Measurements from ENCODE around the gene MID1.

DNA sequence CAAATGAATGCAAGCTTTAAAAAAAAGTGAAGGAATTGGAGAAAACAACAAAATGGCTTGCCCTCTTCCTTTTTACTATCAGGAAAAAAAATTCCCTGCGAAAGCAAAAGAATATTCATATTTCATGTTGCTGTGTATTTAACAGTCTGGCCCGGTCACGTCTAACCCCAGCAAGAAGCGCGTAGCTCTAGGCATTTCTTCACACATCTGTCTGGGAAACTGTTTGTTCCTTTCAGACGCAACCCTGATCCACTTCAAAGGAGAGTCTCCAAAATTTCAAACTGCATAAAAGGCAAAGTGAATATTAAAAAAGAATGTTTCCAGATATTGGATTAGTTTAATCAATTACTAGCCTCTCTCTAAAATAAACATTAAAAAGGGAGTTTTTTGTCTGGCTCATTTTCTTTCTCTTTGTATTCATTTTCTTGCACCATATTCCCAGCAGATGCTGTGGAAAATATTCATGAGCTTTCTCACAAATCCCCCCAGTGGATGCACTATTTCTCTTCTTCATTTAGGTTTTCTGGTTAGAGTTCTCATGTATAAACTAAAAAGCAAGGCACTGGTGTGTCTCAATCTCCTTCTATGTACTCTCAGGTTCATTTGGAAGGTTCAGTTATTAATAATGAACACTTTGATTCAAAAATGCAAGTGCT, 145.3 kb downstream of the MID1 start:
- TF ChIP-seq, protein P1, sequence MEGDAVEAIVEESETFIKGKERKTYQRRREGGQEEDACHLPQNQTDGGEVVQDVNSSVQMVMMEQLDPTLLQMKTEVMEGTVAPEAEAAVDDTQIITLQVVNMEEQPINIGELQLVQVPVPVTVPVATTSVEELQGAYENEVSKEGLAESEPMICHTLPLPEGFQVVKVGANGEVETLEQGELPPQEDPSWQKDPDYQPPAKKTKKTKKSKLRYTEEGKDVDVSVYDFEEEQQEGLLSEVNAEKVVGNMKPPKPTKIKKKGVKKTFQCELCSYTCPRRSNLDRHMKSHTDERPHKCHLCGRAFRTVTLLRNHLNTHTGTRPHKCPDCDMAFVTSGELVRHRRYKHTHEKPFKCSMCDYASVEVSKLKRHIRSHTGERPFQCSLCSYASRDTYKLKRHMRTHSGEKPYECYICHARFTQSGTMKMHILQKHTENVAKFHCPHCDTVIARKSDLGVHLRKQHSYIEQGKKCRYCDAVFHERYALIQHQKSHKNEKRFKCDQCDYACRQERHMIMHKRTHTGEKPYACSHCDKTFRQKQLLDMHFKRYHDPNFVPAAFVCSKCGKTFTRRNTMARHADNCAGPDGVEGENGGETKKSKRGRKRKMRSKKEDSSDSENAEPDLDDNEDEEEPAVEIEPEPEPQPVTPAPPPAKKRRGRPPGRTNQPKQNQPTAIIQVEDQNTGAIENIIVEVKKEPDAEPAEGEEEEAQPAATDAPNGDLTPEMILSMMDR (IDR thresholded peaks at IDR 0.05) = no peak
- no peak for TF ChIP-seq EP300 (IDR thresholded peaks at IDR 0.05)
- TF ChIP-seq POLR2AphosphoS5 (IDR thresholded peaks at IDR 0.05) = no peak
- no peak for TF ChIP-seq POLR2A (IDR thresholded peaks at IDR 0.05)

All from suprapubic skin (tissue), 4 donors.